GM12878 (cell line): ENCODE results near the gene MGARP. TPM values are rescaled to one million over a fixed set of nuclear protein-coding genes. Genes with fewer than 3 reads are reported as not detected.

Experiments used
- ASH2L ChIP-seq: fragments of 300-600, 200-600 bp; sonication (generic); IDR thresholded peaks from 2 replicates; pipeline ENCODE4 v1.6.1; 2017; ENCODE audit warnings: low read depth, mild to moderate bottlenecking, borderline replicate concordance
- BCL11A ChIP-seq: IDR thresholded peaks from 2 replicates; pipeline ENCODE4 v1.6.1; 2011; ENCODE audit warnings: low read depth, low read length
- ELK1 ChIP-seq: IDR thresholded peaks from 2 replicates; pipeline ENCODE4 v1.6.1; 2012; ENCODE audit warnings: low read depth, low read length, improper control_type of control experiment
- MXI1 ChIP-seq: fragments of 150-350 bp; IDR thresholded peaks from 2 replicates; pipeline ENCODE4 v1.6.1; 2011; ENCODE audit warnings: low read depth, mild to moderate bottlenecking, inconsistent platforms, low read length, improper control_type of control experiment
- NBN ChIP-seq: fragments of 450-650 bp; IDR thresholded peaks from 2 replicates; pipeline ENCODE4 v1.6.1; 2016
- NR2C1 ChIP-seq: fragments of 450-650 bp; IDR thresholded peaks from 2 replicates; pipeline ENCODE4 v1.6.1; 2017; ENCODE audit warnings: antibody characterized with exemption, mild to moderate bottlenecking, moderate library complexity
- RELA ChIP-seq: fragments of 450-650 bp; IDR thresholded peaks from 2 replicates; pipeline ENCODE4 v1.8.0; 2014; ENCODE audit warnings: borderline replicate concordance; ENCODE audit not compliant: partially characterized antibody
- SIX5 ChIP-seq: IDR thresholded peaks from 2 replicates; pipeline ENCODE4 v1.6.1; 2011; ENCODE audit warnings: mild to moderate bottlenecking, low read depth, low read length, moderate library complexity; ENCODE audit not compliant: severe bottlenecking
- SMAD5 ChIP-seq: IDR thresholded peaks from 2 replicates; pipeline ENCODE4 v1.6.1; 2016; ENCODE audit warnings: antibody characterized with exemption, low read depth
- SREBF2 ChIP-seq: IDR thresholded peaks from 2 replicates; pipeline ENCODE4 v1.6.1; 2012; ENCODE audit warnings: mild to moderate bottlenecking, low read length
- ZBED1 ChIP-seq: IDR thresholded peaks from 2 replicates; pipeline ENCODE4 v1.6.1; 2016; ENCODE audit warnings: borderline replicate concordance
- ZBTB4 ChIP-seq: fragments of 450-650 bp; formaldehyde crosslinking; IDR thresholded peaks from 2 replicates; pipeline ENCODE4 v1.4.0; 2022; ENCODE audit warnings: mild to moderate bottlenecking, moderate library complexity
- ZZZ3 ChIP-seq: IDR thresholded peaks from 2 replicates; pipeline ENCODE4 v1.6.1; 2011; ENCODE audit warnings: low read depth; ENCODE audit not compliant: control insufficient read depth, insufficient read length
- polyA plus RNA-seq, 11 experiments: library from polyadenylated mRNA; depleted of rRNA in 4 of 11; unstranded in 6 of 11; stranded (reverse) in 5 of 11; fragments of >200 nt; fragmentation: Nextera tagmentation in 4 of 11; fragmentation: Illumina TruSeq in 1 of 11; extraction: Ambion mirVana in 4 of 11; extraction: Trizol in 1 of 11; gene quantifications; 1 replicate in 1 of 11; 2 replicates in 10 of 11; pipeline versions ENCODE4 v1.2.1 to v1.2.3, GENCODE V29; 2011 to 2016; ENCODE audit warnings: inconsistent platforms in 2 of 11, missing spikeins in 2 of 11, low read depth in 1 of 11
- total RNA-seq, 4 experiments: library from RNA; depleted of rRNA in 3 of 4; stranded (reverse); fragments of >200 nt in 3 of 4; fragmentation: Illumina TruSeq in 1 of 4; extraction: Trizol in 1 of 4; gene quantifications; 2 replicates each; pipeline versions ENCODE4 v1.2.1 to v1.2.3, GENCODE V29; 2013 to 2021
- TF ChIP-seq, protein P1 (sequence below): IDR thresholded peaks from 2 replicates; pipeline ENCODE4 v1.6.1; 2012; ENCODE audit warnings: improper control_type of control experiment, low read depth, low read length; ENCODE audit not compliant: insufficient replicate concordance

MGARP gene
- total and polyA plus RNA-seq, 10 of the 15 experiments (the other 5 are each of a cell fraction or from before 2014, with no cell fraction given): 0.04 to 0.23 (median 0.08) TPM; not detected in 7

DNA sequence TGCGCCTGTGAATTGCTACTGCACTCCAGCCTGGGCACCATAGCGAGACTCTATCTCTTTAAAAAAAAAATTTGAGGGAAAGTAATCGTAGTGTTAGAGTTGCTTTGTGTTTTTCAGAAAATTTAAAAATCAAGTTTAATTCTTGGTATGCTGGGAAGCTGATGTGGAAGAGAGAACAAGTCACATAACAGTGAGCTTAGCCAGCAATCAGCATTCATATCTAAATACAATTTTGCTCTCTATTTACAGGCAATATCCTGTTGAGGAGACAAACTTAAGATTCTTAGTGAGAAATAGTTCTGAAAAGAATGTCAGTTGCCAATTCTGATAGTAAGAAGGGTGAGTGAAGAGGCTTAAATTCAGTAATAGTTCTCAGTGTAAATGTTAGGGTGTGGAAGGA lies 31.9 kb upstream of the MGARP start (continued):
- TF ChIP-seq ZBTB4 (CRISPR knock-in tag): no peak
- no peak for TF ChIP-seq MXI1
- no peak for TF ChIP-seq ASH2L
- TF ChIP-seq NBN: no peak
- no peak for TF ChIP-seq ZZZ3
- TF ChIP-seq ZBED1: no peak
- no peak for TF ChIP-seq NR2C1
- TF ChIP-seq BCL11A: no peak
- no peak for TF ChIP-seq RELA
- TF ChIP-seq SREBF2: no peak
- no peak for TF ChIP-seq SIX5
- no peak for TF ChIP-seq SMAD5
- TF ChIP-seq, protein P1, sequence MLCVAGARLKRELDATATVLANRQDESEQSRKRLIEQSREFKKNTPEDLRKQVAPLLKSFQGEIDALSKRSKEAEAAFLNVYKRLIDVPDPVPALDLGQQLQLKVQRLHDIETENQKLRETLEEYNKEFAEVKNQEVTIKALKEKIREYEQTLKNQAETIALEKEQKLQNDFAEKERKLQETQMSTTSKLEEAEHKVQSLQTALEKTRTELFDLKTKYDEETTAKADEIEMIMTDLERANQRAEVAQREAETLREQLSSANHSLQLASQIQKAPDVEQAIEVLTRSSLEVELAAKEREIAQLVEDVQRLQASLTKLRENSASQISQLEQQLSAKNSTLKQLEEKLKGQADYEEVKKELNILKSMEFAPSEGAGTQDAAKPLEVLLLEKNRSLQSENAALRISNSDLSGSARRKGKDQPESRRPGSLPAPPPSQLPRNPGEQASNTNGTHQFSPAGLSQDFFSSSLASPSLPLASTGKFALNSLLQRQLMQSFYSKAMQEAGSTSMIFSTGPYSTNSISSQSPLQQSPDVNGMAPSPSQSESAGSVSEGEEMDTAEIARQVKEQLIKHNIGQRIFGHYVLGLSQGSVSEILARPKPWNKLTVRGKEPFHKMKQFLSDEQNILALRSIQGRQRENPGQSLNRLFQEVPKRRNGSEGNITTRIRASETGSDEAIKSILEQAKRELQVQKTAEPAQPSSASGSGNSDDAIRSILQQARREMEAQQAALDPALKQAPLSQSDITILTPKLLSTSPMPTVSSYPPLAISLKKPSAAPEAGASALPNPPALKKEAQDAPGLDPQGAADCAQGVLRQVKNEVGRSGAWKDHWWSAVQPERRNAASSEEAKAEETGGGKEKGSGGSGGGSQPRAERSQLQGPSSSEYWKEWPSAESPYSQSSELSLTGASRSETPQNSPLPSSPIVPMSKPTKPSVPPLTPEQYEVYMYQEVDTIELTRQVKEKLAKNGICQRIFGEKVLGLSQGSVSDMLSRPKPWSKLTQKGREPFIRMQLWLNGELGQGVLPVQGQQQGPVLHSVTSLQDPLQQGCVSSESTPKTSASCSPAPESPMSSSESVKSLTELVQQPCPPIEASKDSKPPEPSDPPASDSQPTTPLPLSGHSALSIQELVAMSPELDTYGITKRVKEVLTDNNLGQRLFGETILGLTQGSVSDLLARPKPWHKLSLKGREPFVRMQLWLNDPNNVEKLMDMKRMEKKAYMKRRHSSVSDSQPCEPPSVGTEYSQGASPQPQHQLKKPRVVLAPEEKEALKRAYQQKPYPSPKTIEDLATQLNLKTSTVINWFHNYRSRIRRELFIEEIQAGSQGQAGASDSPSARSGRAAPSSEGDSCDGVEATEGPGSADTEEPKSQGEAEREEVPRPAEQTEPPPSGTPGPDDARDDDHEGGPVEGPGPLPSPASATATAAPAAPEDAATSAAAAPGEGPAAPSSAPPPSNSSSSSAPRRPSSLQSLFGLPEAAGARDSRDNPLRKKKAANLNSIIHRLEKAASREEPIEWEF: no peak
- no peak for TF ChIP-seq ELK1
